Measurements from ENCODE around the gene NALCN.

Gene NALCN

DNA sequence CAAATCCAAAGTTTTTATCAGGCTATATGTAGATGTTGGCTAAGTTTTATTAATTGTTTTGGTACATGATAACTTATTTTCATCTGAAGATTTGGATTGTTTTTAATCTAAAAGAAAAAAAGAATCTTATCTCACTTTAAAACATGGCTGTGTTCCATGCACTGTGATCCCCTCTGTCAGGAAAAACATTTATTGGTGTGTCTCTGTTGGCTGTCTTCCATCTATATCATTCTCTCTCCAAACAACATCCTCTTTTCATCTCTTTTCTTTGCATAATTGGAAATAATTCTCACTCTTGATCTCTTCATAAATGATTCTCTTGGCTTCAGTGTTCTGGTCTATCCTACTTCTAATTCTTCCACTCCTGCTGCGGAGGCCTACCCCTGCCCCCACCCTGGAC lies 4.2 kb downstream of the NALCN start:
- H3K27ac ChIP-seq: no peak overlapping the region
- H3K4me3 ChIP-seq (ENCODE audit: low read depth, low read length): no peak overlapping the region
- no peak for DNase-seq
- no peak for TF ChIP-seq CTCF (IDR thresholded peaks at IDR 0.05; ENCODE audit: low read depth, low read length, missing control alignments)
- in situ Hi-C loops (cut with HindIII; ENCODE audit: low pct_ligation_motif_present, low sequenced_read_pairs): no loop called here
- no peaks in the 10 kb centered on the region for H3K27me3 ChIP-seq (replicated peaks)
- no peaks in the 10 kb centered on the region for H3K36me3 ChIP-seq (replicated peaks)

- Histone ChIP-seq H3K36me3 (replicated peaks) (no peaks in the 10 kb centered on the region), H3K27me3 (replicated peaks) (no peaks in the 10 kb centered on the region), H3K27ac (no peak overlapping the region), H3K4me3 (ENCODE audit: low read depth, low read length) (no peak overlapping the region)
- TF ChIP-seq CTCF (IDR thresholded peaks at IDR 0.05; ENCODE audit: low read depth, low read length, missing control alignments): no peak
- no peak for DNase-seq
- in situ Hi-C loops (cut with HindIII; ENCODE audit: low pct_ligation_motif_present, low sequenced_read_pairs): no loop called here
Measured at GRCh38 chr13:101408992-101409656, 7.2 kb downstream of the NALCN start.

- Histone ChIP-seq H3K27ac (no peak overlapping the region), H3K27me3 (replicated peaks) (no peaks in the 10 kb centered on the region), H3K4me3 (ENCODE audit: low read depth, low read length) (no peak overlapping the region), H3K36me3 (replicated peaks) (no peaks in the 10 kb centered on the region)
- no peak for TF ChIP-seq CTCF (IDR thresholded peaks at IDR 0.05; ENCODE audit: low read depth, low read length, missing control alignments)
- in situ Hi-C loops (cut with HindIII; ENCODE audit: low pct_ligation_motif_present, low sequenced_read_pairs): no loop called here
- no peak for DNase-seq
Measured at GRCh38 chr13:101408154-101408553, 8.2 kb downstream of the NALCN start.

GRCh38 chr13:101406791-101407190 lies 9.5 kb downstream of the NALCN start:
- no peak for TF ChIP-seq CTCF (IDR thresholded peaks at IDR 0.05; ENCODE audit: low read depth, low read length, missing control alignments)
- in situ Hi-C loops (cut with HindIII; ENCODE audit: low pct_ligation_motif_present, low sequenced_read_pairs): no loop called here
- Histone ChIP-seq H3K27ac (no peak overlapping the region), H3K4me3 (ENCODE audit: low read depth, low read length) (no peak overlapping the region), H3K36me3 (replicated peaks) (no peaks in the 10 kb centered on the region), H3K27me3 (replicated peaks) (no peaks in the 10 kb centered on the region)
- DNase-seq: no peak

DNA sequence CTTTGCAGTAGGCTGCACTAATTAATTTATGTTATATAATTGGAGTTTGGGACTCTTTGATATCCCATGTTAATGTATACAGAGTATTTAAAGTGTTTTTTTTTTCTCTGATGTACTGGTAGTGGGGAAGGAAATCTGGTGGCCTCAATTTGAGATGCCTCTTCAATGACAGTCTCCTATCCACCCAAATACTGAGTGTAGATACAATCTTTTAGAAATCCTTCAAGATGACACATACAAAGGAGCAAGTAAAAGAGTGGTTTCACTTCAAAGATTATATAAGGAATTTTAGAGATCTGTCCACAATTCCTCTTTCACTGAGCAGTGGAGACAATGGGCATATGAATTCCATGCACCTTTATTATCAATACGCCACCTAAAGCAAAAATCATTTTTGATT lies 15.1 kb downstream of the NALCN start:
- H3K27ac ChIP-seq: no peak overlapping the region
- no peak for DNase-seq
- no peaks in the 10 kb centered on the region for H3K27me3 ChIP-seq (replicated peaks)
- in situ Hi-C loops (cut with HindIII; ENCODE audit: low pct_ligation_motif_present, low sequenced_read_pairs): no loop called here
- no peak overlapping the region for H3K4me3 ChIP-seq (ENCODE audit: low read depth, low read length)
- H3K36me3 ChIP-seq (replicated peaks): no peaks in the 10 kb centered on the region
- TF ChIP-seq CTCF (IDR thresholded peaks at IDR 0.05; ENCODE audit: low read depth, low read length, missing control alignments): no peak

- H3K27ac ChIP-seq: peak overlapping the region; percentile 58
- in situ Hi-C loops (cut with HindIII; ENCODE audit: low pct_ligation_motif_present, low sequenced_read_pairs): no loop called here
- H3K36me3 ChIP-seq (replicated peaks): no peaks in the 10 kb centered on the region
- DNase-seq: peak; percentile 27
- no peaks in the 10 kb centered on the region for H3K27me3 ChIP-seq (replicated peaks)
- TF ChIP-seq CTCF (IDR thresholded peaks at IDR 0.05; ENCODE audit: low read depth, low read length, missing control alignments): no peak
- H3K4me3 ChIP-seq (ENCODE audit: low read depth, low read length): no peak overlapping the region
Measured at GRCh38 chr13:101399365-101399764, 16.9 kb downstream of the NALCN start.

All from brain microvascular endothelial cell (primary cell).